ENCODE results near the gene PBLD.
"Not testable (repeated sequence)": the region's sequence is repeated elsewhere in the genome, so short reads cannot be mapped to it uniquely, and the experiment has no call there.

Gene PBLD

GRCh38 chr10:68331455-68332258 is 1.1 kb downstream of the PBLD start, which contains the start of gene HNRNPH3:
Gene HNRNPH3, plus strand, starts transcription at chr10:68332064. Its CDS starts 5,158 bp downstream, at chr10:68337222.
- DNase-seq (ENCODE audit: low read depth in 1 of 2, low spot score in 1 of 2): peak; percentile 96 to 97

GRCh38 chr10:68330852-68331454 is 1.8 kb downstream of the PBLD start:
- no peak for DNase-seq (ENCODE audit: low read depth in 1 of 2, low spot score in 1 of 2)

GRCh38 chr10:68329506-68329861 is 3.2 kb downstream of the PBLD start:
- DNase-seq (ENCODE audit: low read depth in 1 of 2, low spot score in 1 of 2): no peak

- no peak for DNase-seq (ENCODE audit: low read depth in 1 of 2, low spot score in 1 of 2)
Observed at GRCh38 chr10:68327889-68328786, 4.6 kb downstream of the PBLD start.

GRCh38 chr10:68324396-68324795 is 8.3 kb downstream of the PBLD start:
- DNase-seq (ENCODE audit: low read depth in 1 of 2, low spot score in 1 of 2): not testable (repeated sequence)

- no peak for DNase-seq (ENCODE audit: low read depth in 1 of 2, low spot score in 1 of 2)
Observed at GRCh38 chr10:68318331-68319059, 14.2 kb downstream of the PBLD start.

- no peak for DNase-seq (ENCODE audit: low read depth in 1 of 2, low spot score in 1 of 2)
Observed at GRCh38 chr10:68315582-68315981, 17.1 kb downstream of the PBLD start.

GRCh38 chr10:68314930-68315329 is 17.8 kb downstream of the PBLD start:
- DNase-seq (ENCODE audit: low read depth in 1 of 2, low spot score in 1 of 2): not testable (repeated sequence)

GRCh38 chr10:68310531-68310930 is 22.2 kb downstream of the PBLD start:
- DNase-seq (ENCODE audit: low read depth in 1 of 2, low spot score in 1 of 2): no peak

- DNase-seq (ENCODE audit: low read depth in 1 of 2, low spot score in 1 of 2): no peak
Observed at GRCh38 chr10:68305854-68306253, 26.9 kb downstream of the PBLD start.

GRCh38 chr10:68303849-68304412 is 28.8 kb downstream of the PBLD start:
- DNase-seq (ENCODE audit: low read depth in 1 of 2, low spot score in 1 of 2): no peak

GRCh38 chr10:68302871-68303270 is 29.9 kb downstream of the PBLD start:
- no peak for DNase-seq (ENCODE audit: low read depth in 1 of 2, low spot score in 1 of 2)

GRCh38 chr10:68302503-68302823 is 30.3 kb downstream of the PBLD start:
- DNase-seq (ENCODE audit: low read depth in 1 of 2, low spot score in 1 of 2): no peak

- DNase-seq (ENCODE audit: low read depth in 1 of 2, low spot score in 1 of 2): no peak
Observed at GRCh38 chr10:68301790-68302502, 30.8 kb downstream of the PBLD start.

GRCh38 chr10:68301301-68301700 is 31.4 kb downstream of the PBLD start:
- DNase-seq (ENCODE audit: low read depth in 1 of 2, low spot score in 1 of 2): no peak

- no peak for DNase-seq (ENCODE audit: low read depth in 1 of 2, low spot score in 1 of 2)
Observed at GRCh38 chr10:68296843-68297663, 35.7 kb downstream of the PBLD start.

GRCh38 chr10:68290736-68291135 is 42.0 kb downstream of the PBLD start:
- DNase-seq (ENCODE audit: low read depth in 1 of 2, low spot score in 1 of 2): no peak

GRCh38 chr10:68288717-68289116 is 44.0 kb downstream of the PBLD start:
- no peak for DNase-seq (ENCODE audit: low read depth in 1 of 2, low spot score in 1 of 2)

Data from activated CD4-positive, alpha-beta T cell treated with anti-CD3 and anti-CD28 coated beads, Interleukin-2, amount 50 U/mL, for 24 hours (primary cell).